GM19467 (cell line): ENCODE measurements around the gene PEAK1.

Experiments used
- ATAC-seq: cut with Tn5 transposase; IDR thresholded peaks from one replicate; pipeline ENCODE4 v1.9.1; 2021; ENCODE audit warnings: mild to moderate bottlenecking, moderate library complexity; ENCODE audit not compliant: unreplicated experiment

The PEAK1 gene

GRCh38 chr15:77143191-77143590 lies 276.7 kb downstream of the PEAK1 start:
- no peak for ATAC-seq

- ATAC-seq = no peak
These were observed 279.7 kb downstream of the PEAK1 start for GRCh38 chr15:77140220-77140619.

- no peak for ATAC-seq
These were observed 280.6 kb downstream of the PEAK1 start for GRCh38 chr15:77139312-77139711.

GRCh38 chr15:77138167-77138522 lies 281.8 kb downstream of the PEAK1 start:
- no peak for ATAC-seq

GRCh38 chr15:77135181-77135580 lies 284.7 kb downstream of the PEAK1 start:
- ATAC-seq = no peak

GRCh38 chr15:77130315-77130930 lies 289.5 kb downstream of the PEAK1 start:
- no peak for ATAC-seq

GRCh38 chr15:77127626-77128025 lies 292.3 kb downstream of the PEAK1 start:
- no peak for ATAC-seq

GRCh38 chr15:77126529-77127326 lies 293.2 kb downstream of the PEAK1 start:
- ATAC-seq = no peak

GRCh38 chr15:77123854-77124253 lies 296.1 kb downstream of the PEAK1 start:
- no peak for ATAC-seq

- ATAC-seq = no peak
These were observed 297.3 kb downstream of the PEAK1 start for GRCh38 chr15:77122576-77122975.

- no peak for ATAC-seq
These were observed 298.3 kb downstream of the PEAK1 start for GRCh38 chr15:77121599-77121998.

- no peak for ATAC-seq
These were observed 299.3 kb downstream of the PEAK1 start for GRCh38 chr15:77120576-77120975.

- no peak for ATAC-seq
These were observed 300.5 kb downstream of the PEAK1 start for GRCh38 chr15:77119446-77119845.

- no peak for ATAC-seq
These were observed 301.0 kb downstream of the PEAK1 start for GRCh38 chr15:77118882-77119321.

- no peak for ATAC-seq
These were observed 304.7 kb downstream of the PEAK1 start for GRCh38 chr15:77115179-77115578.

GRCh38 chr15:77112838-77113504 lies 306.9 kb downstream of the PEAK1 start:
- ATAC-seq = no peak

- no peak for ATAC-seq
These were observed 308.1 kb downstream of the PEAK1 start for GRCh38 chr15:77111789-77112188.

GRCh38 chr15:77107531-77108355 lies 312.2 kb downstream of the PEAK1 start:
- no peak for ATAC-seq

- ATAC-seq = no peak
These were observed 312.8 kb downstream of the PEAK1 start for GRCh38 chr15:77107068-77107467.

GRCh38 chr15:77104155-77104554 lies 315.7 kb downstream of the PEAK1 start:
- no peak for ATAC-seq
